Stomach smooth muscle (tissue), 2 donors: ENCODE data around the gene CYP20A1.
"Not testable (repeated sequence)": the region's sequence is repeated elsewhere in the genome, so short reads cannot be mapped to it uniquely, and the experiment has no call there.

Source experiments
- H3K27ac ChIP-seq: one replicate; pipeline ENCODE4 v1.7.0; 2013; ENCODE audit warnings: mild to moderate bottlenecking, low read length, inconsistent platforms
- H3K27me3 ChIP-seq, 2 donors: one replicate each; pipeline ENCODE4 v1.7.0; 2013; ENCODE audit warnings: low read length in 2 of 2; ENCODE audit not compliant: insufficient read depth in 2 of 2, control insufficient read depth in 1 of 2
- H3K36me3 ChIP-seq, 2 donors: one replicate each; pipeline ENCODE4 v1.7.0; 2013; ENCODE audit warnings: low read length in 2 of 2; ENCODE audit not compliant: control insufficient read depth in 2 of 2, insufficient read depth in 2 of 2
- H3K4me1 ChIP-seq: one replicate; pipeline ENCODE4 v1.7.0; 2013; ENCODE audit warnings: low read length; ENCODE audit not compliant: control insufficient read depth, insufficient read depth
- H3K4me3 ChIP-seq, 2 donors: one replicate each; pipeline ENCODE4 v1.7.0; 2013; ENCODE audit warnings: low read length in 2 of 2
- H3K9ac ChIP-seq, 2 donors: one replicate each; pipeline ENCODE4 v1.7.0; 2013; ENCODE audit warnings: low read length in 2 of 2, mild to moderate bottlenecking in 1 of 2
- H3K9me3 ChIP-seq, 2 donors: one replicate each; pipeline ENCODE4 v1.7.0; 2013; ENCODE audit warnings: low read length in 2 of 2; ENCODE audit not compliant: control insufficient read depth in 2 of 2
- donor health status: healthy.
- donor health status: Pancreatic carcinoma.

The CYP20A1 gene

DNA sequence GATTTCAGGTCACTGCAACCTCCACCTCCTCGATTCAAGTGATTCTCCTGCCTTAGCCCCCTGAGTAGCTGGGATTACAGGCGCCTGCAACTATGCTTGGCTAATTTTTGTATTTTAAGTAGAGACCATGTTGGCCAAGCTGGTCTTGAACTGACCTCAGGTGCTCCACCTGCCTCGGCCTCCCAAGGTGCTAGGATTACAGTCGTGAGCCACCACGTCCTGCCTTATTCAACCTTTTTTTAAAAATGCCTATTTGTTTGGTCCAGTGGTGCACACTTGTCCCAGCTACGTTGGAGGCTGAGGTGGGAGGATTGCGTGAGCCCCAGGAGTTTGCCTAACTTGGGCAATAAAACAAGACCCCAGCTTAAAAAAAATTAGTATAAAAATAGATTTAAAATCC, 43.3 kb downstream of the CYP20A1 start:
- Histone ChIP-seq H3K4me3 (no peak overlapping the region), H3K9me3 (no peaks in the 10 kb centered on the region), H3K9ac (no peak overlapping the region), H3K27me3 (no peaks in the 10 kb centered on the region), H3K4me1 (no peaks in the 10 kb centered on the region), H3K27ac (no peak overlapping the region), H3K36me3 (peaks cover 19 to 28% of the 10 kb centered on the region in 2 donors)

GRCh38 chr2:203286532-203286931, 47.7 kb downstream of the CYP20A1 start:
- no peaks in the 10 kb centered on the region for H3K9me3 ChIP-seq
- H3K4me1 ChIP-seq = no peaks in the 10 kb centered on the region
- H3K36me3 ChIP-seq = peaks cover 6 to 15% of the 10 kb centered on the region in 2 donors
- H3K4me3 ChIP-seq = no peak overlapping the region
- no peak overlapping the region for H3K9ac ChIP-seq
- no peaks in the 10 kb centered on the region for H3K27me3 ChIP-seq
- no peak overlapping the region for H3K27ac ChIP-seq

- Histone ChIP-seq H3K4me1 (no peaks in the 10 kb centered on the region), H3K27me3 (no peaks in the 10 kb centered on the region), H3K4me3 (no peak overlapping the region), H3K9me3 (no peaks in the 10 kb centered on the region), H3K36me3 (peaks cover 3% of the 10 kb centered on the region in 2 donors), H3K9ac (no peak overlapping the region), H3K27ac (no peak overlapping the region)
Observed at GRCh38 chr2:203301667-203302066, 62.8 kb downstream of the CYP20A1 start.

GRCh38 chr2:203302586-203302985, 63.8 kb downstream of the CYP20A1 start:
- H3K27me3 ChIP-seq, H3K4me1 ChIP-seq, H3K27ac ChIP-seq, H3K36me3 ChIP-seq, H3K4me3 ChIP-seq, H3K9ac ChIP-seq, H3K9me3 ChIP-seq: not testable (repeated sequence)

- Histone ChIP-seq H3K9ac (no peak overlapping the region), H3K27me3 (no peaks in the 10 kb centered on the region), H3K9me3 (no peaks in the 10 kb centered on the region), H3K27ac (no peak overlapping the region), H3K36me3 (peaks cover 0 to 3% of the 10 kb centered on the region in 2 donors), H3K4me3 (no peak overlapping the region), H3K4me1 (no peaks in the 10 kb centered on the region)
Observed at GRCh38 chr2:203310688-203311436, 72.0 kb downstream of the CYP20A1 start.

- Histone ChIP-seq H3K4me1 (peaks cover 5% of the 10 kb centered on the region), H3K9ac (no peak overlapping the region), H3K27ac (no peak overlapping the region), H3K9me3 (no peaks in the 10 kb centered on the region), H3K27me3 (no peaks in the 10 kb centered on the region), H3K36me3 (no peaks in the 10 kb centered on the region), H3K4me3 (no peak overlapping the region)
Observed at GRCh38 chr2:203326356-203326755, 87.5 kb downstream of the CYP20A1 start.

GRCh38 chr2:203327582-203327900, 88.7 kb downstream of the CYP20A1 start:
- Histone ChIP-seq H3K9me3 (no peaks in the 10 kb centered on the region), H3K4me1 (peaks cover 5% of the 10 kb centered on the region), H3K27me3 (no peaks in the 10 kb centered on the region), H3K27ac (peak overlapping the region; percentile 64), H3K36me3 (no peaks in the 10 kb centered on the region), H3K9ac (peak overlapping the region; percentile 85 to 87), H3K4me3 (peak overlapping the region; percentile 89 to 94)

- H3K9me3 ChIP-seq = no peaks in the 10 kb centered on the region
- H3K9ac ChIP-seq = peak within 1 kb of the TSS; percentile 85 to 87
- peak within 1 kb of the TSS; percentile 64 for H3K27ac ChIP-seq
Observed at GRCh38 chr2:203327901-203328759, 89.3 kb downstream of the CYP20A1 start, which contains the start of gene ABI2. Gene ABI2 (plus strand): TSS chr2:203328394. CDS start chr2:203328515, 121 bp downstream.

DNA sequence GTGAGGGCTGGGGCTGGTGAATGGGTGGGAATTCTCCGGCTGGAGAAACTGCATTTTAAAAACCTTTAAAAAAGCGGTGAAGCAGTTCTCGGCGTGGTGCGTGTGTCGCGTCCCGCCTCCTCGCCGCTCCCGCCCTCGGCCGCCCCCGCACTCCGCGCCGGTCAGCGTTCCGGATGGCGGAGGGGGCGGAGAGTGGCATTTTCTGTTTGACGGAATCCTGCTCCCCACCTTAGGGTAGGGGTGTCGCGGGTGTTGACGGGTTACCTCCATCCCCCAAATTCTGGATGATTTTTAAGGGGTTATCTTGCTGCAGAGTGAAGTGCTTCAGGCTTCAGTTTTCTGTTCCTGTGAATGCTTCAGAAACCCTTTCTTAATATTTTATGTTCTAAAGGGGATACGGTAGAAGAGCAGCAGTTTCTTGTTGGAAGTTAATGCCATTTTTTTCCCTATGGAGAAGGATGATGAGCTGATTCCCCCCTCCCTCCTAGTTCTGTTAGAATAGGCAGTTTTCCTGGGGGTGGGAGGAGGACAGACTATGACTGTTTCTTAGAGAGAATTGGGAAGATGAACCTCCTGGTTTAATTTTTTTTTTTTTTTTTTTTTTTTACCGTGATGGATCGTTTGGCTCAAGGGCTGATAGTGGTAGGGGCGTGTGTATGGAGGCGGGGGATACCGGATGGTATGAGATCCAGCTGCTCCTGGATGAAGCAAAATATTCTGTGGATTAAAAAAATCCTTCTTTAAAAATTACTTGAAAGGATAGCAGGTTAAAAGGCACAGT, 90.1 kb downstream of the CYP20A1 start:
- H3K4me3 ChIP-seq = peak overlapping the region; percentile 89 to 94
- peaks cover 5% of the 10 kb centered on the region for H3K4me1 ChIP-seq
- H3K9me3 ChIP-seq = no peaks in the 10 kb centered on the region
- peak overlapping the region; percentile 64 for H3K27ac ChIP-seq
- H3K27me3 ChIP-seq = no peaks in the 10 kb centered on the region
- H3K9ac ChIP-seq = peak overlapping the region; percentile 78 to 85
- no peaks in the 10 kb centered on the region for H3K36me3 ChIP-seq

More at GRCh38 chr2:203327901-203328759, 89.3 kb downstream of the CYP20A1 start, which contains the start of gene ABI2:
- Histone ChIP-seq H3K27me3 (no peaks in the 10 kb centered on the region), H3K4me3 (peak within 1 kb of the TSS; percentile 89 to 94), H3K4me1 (peaks cover 5% of the 10 kb centered on the region), H3K36me3 (no peaks in the 10 kb centered on the region)

DNA sequence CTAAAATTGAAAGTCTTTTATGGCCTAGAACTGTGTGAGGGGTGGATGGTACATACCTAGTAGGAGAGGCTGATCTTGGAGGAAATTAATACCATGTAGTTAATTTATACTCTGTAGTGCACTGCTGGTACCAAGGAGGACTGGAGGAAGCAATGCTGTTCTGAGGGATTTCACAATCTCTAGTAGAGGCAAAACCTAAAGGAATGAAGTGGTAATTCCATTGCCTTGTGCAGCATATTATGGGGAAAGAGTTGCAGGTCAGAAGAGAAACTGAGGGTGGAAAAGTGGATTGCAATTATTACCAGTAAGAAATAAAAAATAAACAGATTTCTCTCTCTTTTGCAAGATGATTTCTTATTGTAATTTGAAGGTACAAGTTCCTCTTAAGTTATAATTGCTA, 91.6 kb downstream of the CYP20A1 start:
- H3K9me3 ChIP-seq = no peaks in the 10 kb centered on the region
- peaks cover 5% of the 10 kb centered on the region for H3K4me1 ChIP-seq
- H3K4me3 ChIP-seq = no peak overlapping the region
- no peak overlapping the region for H3K9ac ChIP-seq
- no peaks in the 10 kb centered on the region for H3K36me3 ChIP-seq
- H3K27me3 ChIP-seq = no peaks in the 10 kb centered on the region
- H3K27ac ChIP-seq = no peak overlapping the region
